ENCODE data around the gene STPG1.
A peak's percentile ranks its signal among the peaks of the same experiment; 100 is the strongest.
"Not testable (repeated sequence)": the region's sequence is repeated elsewhere in the genome, so short reads cannot be mapped to it uniquely, and the experiment has no call there.

Gene STPG1, protein sequence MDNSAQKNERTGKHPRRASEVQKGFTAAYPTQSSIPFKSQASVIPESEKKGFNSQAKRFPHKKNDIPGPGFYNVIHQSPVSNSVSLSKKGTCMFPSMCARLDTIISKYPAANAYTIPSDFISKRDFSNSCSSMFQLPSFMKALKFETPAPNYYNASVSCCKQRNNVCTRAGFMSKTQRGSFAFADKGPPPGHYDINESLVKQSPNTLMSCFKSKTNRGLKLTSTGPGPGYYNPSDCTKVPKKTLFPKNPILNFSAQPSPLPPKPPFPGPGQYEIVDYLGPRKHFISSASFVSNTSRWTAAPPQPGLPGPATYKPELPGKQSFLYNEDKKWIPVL

DNA sequence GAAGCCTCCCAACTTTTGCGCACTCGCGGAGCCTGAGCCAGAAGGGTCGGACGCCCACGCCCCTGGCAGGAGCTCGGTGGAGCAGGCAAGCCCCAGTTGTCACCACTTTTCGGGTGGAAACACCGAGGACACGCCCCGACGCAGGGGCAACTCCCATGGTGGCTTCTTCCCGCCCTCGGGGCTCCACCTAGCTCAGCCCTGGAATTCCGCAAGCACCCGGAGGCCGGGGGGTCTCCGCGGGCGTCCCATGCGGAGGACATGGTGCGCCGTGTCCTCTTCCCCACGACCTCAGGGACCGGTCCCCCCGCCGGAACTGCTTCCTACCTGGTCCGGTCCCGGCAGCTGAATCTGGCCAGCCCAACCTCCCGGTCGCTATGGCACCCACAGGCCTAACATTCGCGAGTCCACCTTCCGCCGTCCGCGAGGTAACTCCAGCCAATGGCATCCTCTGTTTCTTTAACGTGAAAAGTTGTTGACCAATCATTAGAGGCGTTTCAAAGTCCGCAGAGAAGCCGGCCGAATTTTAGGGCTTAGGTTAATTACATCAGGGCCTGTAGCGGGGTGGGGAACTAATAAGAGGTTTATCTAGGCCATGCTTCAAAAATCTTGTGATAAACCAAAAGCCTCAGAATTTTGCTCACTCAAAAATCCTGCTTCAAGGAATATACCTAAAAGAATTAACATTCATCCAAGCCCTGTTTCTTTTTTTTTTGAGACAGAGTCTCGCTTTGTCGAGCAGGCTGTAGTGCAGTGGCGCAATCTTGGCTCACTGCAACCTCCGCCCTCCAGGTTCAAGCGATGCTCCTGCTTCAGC is at the start of gene STPG1:
Gene STPG1, minus strand, starts transcription at position 433 of the 814 bp plus-strand sequence. CDS start 12,394 bp downstream, outside the sequence.
- DNase-seq = peak; percentile 74

DNA sequence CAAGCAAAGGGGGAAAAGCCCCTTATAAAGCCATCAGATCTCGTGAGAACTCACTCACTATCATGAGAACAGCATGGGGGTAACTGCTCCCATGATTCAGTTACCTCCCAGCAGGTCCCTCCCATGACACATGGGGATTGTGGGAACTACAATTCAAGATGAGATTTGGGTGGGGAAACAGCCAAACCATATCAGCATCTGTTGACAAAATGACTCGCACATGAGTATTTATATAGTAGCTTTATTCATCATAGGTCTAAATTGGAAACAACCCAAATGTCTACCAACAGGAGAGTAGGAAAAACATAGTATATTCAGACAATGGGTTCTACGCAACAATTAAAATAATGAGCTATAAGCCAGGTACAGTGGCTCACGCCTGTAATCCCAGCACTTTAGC is 48.5 kb upstream of the STPG1 start:
- peak; percentile 61 for DNase-seq

DNA sequence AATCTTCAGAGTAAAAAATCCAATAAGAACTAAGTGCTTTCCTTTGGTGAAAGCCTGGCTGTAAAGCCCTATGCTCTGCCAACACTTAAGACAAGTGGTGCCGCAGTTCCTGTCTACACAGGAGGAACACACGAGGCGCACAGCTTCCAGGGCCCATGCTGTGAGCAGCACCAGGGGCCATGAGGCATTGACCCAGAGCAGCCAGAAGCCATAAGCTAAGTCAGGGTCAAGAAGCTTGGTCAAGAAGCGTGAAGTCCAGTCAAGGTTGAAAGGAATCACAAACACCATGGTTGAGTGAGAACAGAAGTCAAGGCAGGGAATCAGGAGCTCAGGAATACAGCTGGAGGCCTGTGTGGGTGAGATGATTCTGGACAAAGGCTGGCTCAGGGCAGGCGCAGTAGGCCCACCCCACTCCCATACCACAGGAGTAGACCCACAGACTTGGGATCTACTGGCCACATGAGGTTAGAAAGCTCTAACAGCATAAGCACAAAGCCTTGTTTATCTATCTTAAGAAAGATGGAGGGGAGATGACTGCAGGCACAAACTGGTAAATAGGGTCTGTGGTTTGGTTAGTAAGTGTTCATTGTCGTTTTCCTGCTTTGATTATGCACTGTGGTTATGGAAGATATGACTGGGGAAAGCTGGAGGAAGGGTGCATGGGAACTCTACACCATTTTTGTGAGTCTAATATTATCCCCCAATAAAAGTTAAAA is 46.1 kb upstream of the STPG1 start:
- DNase-seq = no peak

DNA sequence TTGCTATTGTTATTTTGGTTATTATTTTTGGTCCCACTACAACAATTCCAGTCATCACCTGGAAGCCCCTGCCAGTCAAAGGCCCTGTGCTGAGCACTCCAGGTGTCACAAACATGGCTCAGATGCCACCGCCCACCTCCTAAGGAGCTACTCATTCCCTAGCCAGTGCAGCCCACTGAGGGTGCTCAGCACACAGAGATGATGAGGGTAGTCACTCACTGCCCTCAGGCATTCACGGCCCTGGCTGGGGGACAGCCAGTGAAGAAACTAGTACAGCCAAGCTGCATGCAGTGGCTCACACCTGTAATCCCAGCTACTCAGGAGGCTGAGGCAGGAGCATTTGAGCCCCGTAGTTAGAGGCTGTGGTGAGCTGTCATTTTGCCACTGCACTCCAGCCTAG is 44.3 kb upstream of the STPG1 start:
- no peak for DNase-seq

DNA sequence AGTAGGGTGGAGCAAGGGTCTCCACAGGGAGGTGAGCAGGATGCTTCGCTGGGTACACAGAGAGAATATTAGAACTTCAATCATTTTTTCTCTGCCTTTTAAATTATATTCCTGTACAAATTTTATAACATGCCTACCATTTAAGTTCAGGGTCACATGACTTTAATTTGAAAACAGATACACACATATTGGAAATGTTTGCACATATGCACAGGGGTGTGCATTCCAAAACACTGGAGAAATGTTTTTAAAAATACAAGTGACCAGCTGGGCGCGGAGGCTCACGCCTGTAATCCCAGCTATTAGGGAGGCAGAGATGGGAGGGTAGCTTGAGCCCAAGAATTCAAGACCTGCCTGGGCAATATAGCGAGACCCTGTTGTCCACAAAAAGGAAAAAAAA is 41.7 kb upstream of the STPG1 start:
- DNase-seq = no peak

DNA sequence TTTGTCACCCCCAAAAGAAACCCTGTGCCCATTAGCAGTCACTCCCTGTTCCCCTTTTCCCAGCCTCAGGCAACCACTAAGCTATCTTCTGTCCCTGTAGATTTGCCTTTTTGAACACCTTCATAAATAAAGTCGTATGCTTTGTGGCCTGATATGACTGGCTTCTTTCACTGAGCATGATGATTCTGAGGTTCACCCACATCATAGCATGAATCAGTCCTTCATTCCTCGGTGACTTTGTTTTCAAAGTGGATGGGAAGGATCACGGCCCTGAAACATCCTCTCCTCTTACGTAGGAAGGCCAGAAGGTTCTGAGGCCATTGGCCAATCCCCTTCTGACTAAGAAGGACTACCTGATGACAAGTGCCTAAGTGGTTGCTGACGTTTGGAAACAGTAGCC is 41.1 kb upstream of the STPG1 start:
- DNase-seq = no peak

DNA sequence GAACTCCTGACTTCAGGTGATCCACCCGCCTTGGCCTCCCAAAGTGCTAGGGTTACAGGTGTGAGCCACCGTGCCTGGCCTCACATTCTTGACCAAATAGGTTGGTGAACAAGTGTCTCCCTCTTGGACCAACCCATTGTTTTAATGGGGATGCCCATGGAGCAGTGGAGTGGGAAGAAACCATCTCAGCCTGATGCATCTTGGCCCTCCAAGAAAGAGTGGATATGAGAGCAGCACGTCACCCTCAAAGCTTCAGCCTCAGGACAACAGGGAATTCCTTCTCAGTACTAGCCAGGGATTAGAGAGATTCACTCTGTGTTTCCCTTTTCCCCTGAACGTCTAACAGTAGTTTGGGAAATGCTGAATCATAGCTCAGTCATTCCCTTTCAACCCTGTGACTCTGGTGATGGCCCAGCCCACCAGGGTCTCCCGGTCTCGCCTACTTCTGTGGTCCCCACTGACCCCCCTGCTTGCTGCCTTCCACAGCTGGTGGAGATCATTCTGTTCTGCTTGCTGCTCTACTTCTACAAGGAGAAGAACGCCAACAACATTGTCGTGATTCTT is 39.4 kb upstream of the STPG1 start:
- no peak for DNase-seq

DNA sequence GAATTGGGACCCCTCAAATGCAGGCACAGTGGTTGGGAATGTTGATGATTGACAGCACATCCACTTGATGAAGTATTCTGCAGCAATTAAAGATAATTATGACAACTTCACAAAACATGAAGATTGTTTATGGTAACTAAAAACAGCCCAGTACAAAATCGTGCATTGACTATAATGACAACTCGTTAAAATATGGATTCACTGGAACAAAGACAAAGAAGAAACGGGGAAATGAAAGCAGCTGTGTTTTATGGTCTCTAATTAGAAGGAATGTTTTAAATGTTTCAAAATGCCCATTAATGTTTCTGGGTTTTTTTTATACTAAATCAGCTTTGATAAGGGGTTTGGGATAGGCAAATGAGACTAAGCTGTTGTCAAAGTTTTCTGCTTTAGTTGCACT is 38.2 kb upstream of the STPG1 start:
- DNase-seq = no peak

DNA sequence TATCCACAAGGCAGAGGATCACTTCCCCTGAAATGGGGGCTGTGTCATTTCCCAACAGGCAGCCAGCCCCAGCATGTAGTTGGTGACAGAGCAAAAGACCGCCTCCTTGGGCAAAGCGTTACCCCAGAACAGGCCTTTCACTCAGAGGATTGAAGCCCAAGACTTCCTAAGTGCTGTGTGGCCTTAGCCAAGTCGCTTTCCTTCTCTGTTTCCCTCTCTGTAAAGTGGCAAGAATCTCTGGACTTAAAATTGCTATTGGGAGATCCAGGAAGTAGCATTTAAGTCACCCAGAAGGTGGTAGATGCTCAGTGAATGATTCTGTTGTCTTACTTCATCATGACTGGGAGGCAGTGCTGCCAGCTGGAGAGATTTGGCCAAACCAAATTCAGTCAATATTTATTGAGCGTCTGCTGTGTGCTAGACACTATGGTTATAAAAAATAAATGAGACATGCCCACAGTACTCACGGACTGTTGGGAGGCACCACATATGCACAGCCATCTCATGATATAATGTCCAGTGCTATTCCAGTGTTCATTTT is 37.3 kb upstream of the STPG1 start:
- DNase-seq = no peak

DNA sequence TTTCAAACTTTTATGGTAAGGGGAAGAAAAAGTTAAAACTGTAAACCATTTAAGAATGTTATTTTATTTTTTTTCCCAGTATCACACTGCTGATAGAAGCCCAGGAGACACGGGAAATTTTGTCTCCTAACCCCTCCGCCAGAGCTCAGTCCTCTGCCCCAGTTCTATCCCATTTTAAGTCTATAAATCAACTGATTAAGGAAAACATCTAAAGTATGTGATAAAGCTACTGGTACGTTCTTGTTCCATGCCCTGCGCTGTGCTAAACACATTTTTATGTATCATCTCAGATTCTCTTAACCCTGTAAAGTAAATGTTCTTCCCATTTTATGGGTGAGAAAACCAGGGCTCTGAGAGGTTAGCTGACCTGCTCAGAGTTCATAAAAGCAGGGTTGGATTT is 36.7 kb upstream of the STPG1 start:
- DNase-seq = no peak

DNA sequence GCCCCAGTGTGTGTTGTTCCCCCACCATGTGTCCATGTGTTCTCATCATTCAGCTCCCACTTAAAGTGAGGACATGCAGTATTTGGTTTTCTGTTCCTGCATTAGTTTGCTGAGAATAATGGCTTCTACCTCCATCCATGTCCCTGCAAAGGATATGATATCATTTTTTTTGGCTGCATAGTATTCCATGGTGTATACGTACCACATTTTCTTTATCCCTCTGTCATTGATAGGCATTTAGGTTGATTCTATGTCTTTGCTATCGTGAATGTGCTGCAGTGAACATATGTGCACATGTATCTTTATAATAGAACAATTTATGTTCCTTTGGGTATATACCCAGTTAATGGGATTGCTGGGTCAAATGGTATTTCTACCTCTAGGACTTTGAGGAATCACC is 32.9 kb upstream of the STPG1 start:
- DNase-seq = not testable (repeated sequence)

DNA sequence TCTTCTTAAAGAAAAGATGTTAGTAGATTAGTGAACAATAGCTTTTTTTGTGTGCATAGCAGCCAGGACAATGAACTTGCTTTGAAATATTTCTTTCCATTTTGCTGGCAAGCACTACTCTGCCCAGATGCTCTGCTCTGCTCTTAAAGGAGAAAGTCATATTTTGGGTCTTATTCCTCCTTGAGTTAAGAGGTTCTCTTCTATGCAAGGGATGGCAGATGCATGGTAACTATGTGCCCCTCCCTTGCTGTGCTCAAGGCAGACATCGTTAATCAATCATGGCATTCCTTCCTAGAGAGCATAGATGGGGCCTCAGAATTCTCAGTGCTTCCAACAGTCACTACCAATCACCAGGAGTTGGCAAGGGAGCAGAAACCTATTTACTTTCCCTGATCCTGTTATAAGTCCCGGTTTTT is 29.7 kb upstream of the STPG1 start:
- no peak for DNase-seq

DNA sequence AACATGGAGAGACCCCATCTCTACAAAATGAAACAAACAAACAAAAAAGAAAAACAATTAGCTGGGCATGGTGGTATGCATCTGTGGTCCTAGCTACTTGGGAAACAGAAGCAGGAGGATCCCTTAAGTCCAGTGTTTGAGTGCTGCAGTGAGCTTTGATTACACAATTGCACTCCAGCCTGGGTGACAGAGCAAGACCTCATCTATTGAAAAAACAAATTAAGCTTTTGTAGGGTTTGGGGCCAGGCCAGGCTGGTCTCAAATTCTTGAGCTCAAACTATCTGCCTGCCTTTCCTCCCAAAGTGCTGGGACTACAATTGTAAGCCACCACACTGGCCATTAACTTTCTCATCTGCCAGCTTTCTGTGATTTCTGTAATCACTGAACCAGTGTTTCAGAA is 29.2 kb upstream of the STPG1 start:
- no peak for DNase-seq

DNA sequence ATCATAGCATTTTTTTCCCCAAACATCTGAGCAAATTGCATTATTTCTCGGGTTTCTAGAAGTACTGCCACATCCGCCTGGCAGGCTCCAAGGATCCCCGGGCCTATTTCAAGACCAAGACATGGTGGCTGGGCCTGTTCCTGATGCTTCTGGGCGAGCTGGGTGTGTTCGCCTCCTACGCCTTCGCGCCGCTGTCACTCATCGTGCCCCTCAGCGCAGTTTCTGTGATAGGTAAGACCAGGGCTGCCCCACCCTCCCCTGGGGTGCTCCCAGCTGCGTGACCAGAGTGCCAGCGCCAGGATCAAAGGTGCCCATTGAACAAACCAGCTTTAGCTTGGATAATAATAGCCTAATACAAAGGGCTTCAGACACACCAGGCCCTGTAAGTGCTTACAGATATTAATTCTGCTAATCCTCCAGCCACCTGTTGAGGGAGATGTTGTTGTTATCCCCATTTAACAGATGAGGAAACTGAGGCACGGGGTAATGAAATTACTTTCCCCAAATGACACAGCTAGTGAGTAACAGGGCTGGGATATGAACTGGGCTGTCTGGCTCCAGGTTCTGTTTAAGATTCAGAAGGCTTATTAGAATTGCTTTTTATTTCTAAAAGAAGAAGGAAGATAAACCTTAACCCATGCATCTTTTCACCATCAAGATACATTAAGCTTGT is 28.6 kb upstream of the STPG1 start:
- no peak for DNase-seq

DNA sequence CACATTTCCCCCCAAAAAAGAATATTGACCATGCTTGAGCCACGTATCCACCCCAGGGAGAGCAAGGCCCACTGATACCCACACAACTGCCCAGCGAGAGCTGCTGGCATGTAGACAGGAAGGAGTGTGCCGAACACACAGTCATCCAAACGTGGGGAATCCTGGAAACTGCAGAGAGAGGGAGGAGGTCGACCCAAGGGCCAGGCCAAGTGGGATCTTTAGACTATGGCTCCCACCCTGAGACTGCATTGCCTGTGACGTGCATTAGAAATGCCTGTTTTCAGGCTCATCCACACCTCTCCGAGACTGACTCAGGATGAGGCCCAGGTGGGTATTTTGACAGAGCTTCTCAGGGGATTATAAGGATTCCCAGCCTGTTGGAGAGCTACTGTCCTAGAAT is 27.9 kb upstream of the STPG1 start:
- DNase-seq = no peak

DNA sequence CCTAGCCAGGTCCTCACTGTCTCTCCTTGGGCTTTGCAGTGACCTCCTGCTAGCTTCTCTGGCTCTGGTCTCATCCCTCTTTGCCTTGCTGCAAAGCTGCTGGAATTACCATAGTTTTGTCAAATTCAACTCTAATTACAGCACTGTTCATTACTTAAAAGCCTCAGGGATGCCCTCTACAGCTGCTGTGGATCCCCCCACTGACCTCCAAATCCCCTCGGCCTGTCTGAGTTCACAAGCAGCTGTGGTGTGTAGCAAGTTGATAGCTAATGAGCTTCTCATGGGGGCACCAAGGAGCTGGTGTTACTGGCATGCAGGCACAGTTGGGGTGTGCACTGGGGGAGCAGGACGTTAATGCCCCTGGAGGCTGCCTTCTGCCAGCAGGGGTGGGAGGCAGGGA is 26.9 kb upstream of the STPG1 start:
- DNase-seq = no peak

DNA sequence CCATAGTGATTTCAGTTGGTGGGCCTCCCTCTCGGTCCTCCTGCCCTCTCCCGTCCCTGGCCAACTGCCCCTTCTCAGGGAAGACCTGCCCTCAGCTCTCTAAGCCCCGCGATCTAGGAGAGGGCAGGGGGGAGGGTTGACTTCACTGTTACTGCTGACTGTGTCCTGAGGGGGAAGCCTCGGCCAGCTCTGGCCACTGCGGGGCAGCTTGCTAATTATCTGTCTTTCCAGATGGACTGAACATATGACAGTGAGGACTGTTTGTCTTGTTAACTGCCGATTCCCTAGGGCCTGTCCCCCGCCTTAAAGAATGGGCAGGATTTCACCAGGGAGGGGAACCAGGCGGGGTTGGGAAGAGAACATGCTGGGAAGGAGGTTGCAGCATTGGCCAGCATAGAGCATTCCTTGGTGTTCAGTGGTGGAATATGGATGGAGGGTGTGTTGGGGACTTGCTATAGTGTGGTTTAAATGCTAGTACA is 24.9 kb upstream of the STPG1 start:
- DNase-seq = no peak

DNA sequence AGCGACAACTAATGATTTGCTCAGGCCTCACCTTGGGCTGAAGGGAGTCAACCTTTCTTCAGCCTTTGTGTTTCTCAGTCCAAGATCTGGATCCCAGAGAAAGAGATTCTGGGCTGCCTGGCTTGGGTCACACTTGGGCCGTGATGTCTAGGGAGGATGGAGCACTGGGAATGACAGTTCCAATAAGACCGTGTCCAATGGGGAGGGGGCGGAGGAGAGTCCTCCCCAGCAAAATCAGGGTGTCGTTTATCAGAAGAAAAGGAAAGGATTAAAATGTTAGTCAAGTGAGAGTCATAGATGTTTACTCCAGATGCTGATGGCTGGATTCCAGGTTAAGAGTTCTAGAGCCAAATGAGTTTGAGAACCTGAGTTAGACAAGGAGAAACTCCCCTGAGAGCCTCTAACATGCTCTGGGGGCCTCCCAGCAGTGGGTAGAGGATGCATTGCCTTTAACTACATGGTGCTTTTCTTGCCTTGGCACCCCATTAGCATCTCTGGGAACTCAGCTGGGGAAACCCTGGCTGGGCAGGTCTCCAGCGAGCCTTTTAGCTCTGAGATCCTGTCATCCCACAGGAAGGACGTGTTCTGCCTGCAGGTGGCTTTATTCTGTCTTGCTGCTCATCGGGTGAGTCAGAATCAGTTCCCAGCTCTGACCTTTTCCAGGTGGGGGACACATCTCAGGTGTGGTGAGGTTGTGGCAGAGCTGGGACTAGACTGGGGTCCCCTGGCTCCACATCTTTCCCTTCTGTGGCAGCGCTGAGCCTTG is 24.2 kb upstream of the STPG1 start:
- DNase-seq = peak; percentile 61

DNA sequence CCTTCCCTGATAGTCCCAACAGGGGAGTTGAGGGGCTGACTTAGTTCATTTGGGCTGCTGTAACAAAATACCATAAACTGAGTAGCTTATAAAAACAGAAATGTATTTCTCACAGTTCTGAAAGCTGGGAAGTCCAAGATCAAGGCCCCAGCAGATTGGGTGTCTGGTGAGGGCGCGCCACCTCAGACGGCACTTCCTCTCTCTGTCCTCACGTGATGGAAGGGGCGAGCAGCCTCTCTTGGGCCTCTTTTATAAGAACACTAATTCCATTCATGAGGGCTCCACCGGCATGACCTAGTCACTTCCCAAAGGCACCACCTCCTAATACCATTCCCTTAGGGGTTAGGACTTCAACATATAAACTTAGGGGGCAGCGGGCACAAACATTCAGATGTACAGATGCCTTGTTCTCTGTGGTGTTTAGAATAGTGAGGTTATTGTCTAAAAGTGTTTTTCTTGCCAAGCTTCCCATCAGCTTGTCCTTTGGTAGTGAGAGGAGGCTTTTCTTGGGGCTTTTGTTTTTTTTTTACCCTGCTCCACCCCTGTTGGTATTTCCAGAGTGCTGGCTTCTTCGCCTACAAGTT is 22.3 kb upstream of the STPG1 start:
- DNase-seq = no peak

DNA sequence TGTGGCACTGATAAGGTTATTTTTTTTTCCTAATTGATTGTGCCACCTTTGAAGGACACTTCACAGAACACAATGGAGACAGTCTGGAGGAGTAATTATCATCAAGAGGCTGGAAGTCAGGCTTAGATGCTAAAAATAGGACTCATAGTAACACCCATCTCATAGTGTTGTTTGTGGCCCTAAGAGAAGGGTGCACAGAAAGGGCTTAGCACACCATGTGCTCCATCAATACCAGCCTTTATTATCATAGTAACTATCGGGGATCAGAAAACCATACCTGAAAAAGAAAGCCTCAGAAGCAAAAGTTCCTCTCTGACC is 13.9 kb upstream of the STPG1 start:
- DNase-seq = no peak
